ENCODE results near the gene BMP5. TPM values are rescaled to one million over a fixed set of nuclear protein-coding genes. Genes with fewer than 3 reads are reported as not detected.

BMP5 gene
- polyA plus RNA-seq, 3 donors = not detected

GRCh38 chr6:55827818-55828522 is 47.4 kb downstream of the BMP5 start:
- H3K36me3 Mint-ChIP-seq = no peaks in the 10 kb centered on the region
- H3K27me3 Mint-ChIP-seq (ENCODE audit: low read depth in 3 of 3) = no peaks in the 10 kb centered on the region
- H4K20me1 ChIP-seq (ENCODE audit: insufficient read depth, low read length) = no peaks in the 10 kb centered on the region
- no peak overlapping the region for H3K4me3 Mint-ChIP-seq
- no peaks in the 10 kb centered on the region for H3K27me3 ChIP-seq (ENCODE audit: control insufficient read depth in 2 of 2, insufficient read depth in 2 of 2, low read length in 2 of 2)
- peaks cover 0 to 2% (median 0%) of the 10 kb centered on the region in 7 donors for H3K9me3 Mint-ChIP-seq
- no peaks in the 10 kb centered on the region for H3K4me1 ChIP-seq (ENCODE audit: control insufficient read depth in 1 of 2, insufficient read depth in 2 of 2, low read length in 2 of 2)
- no peak overlapping the region for H3K9ac ChIP-seq (ENCODE audit: insufficient read depth, low read length, poor library complexity, severe bottlenecking)
- H3K27ac ChIP-seq (ENCODE audit: low read depth in 1 of 2, low read length in 2 of 2) = no peak overlapping the region
- intact Hi-C loops (cut with micrococcal nuclease) = no loop called here
- no peaks in the 10 kb centered on the region for H3K9me3 ChIP-seq (replicated peaks in 1 of 2; ENCODE audit: control insufficient read depth in 1 of 2, insufficient read depth in 1 of 2, low read length in 2 of 2)
- H3K36me3 ChIP-seq (replicated peaks in 1 of 2; ENCODE audit: control insufficient read depth in 1 of 2, insufficient read depth in 2 of 2, low read length in 2 of 2) = no peaks in the 10 kb centered on the region
- no peak overlapping the region for H2AFZ ChIP-seq (ENCODE audit: insufficient read depth, low read depth, low read length, poor library complexity, severe bottlenecking)
- no peak overlapping the region for H3K4me2 ChIP-seq (replicated peaks; ENCODE audit: extremely low read depth, low read length, poor library complexity, severe bottlenecking)
- DNase-seq = no peak
- H3K4me3 ChIP-seq (replicated peaks in 1 of 3; ENCODE audit: low read depth in 2 of 3, low read length in 3 of 3) = no peak overlapping the region
- TF ChIP-seq CTCF (IDR thresholded peaks at IDR 0.05) = no peak
- no peaks in the 10 kb centered on the region for H3K79me2 ChIP-seq (ENCODE audit: insufficient read depth, low read length)
- no peaks in the 10 kb centered on the region for H3K4me1 Mint-ChIP-seq
- no peak overlapping the region for H3K27ac Mint-ChIP-seq

- H3K9me3 Mint-ChIP-seq = peaks cover 0 to 2% (median 0%) of the 10 kb centered on the region in 7 donors
- no peak overlapping the region for H3K27ac ChIP-seq (ENCODE audit: low read depth in 1 of 2, low read length in 2 of 2)
- H3K27me3 ChIP-seq (ENCODE audit: control insufficient read depth in 2 of 2, insufficient read depth in 2 of 2, low read length in 2 of 2) = no peaks in the 10 kb centered on the region
- no CpG with 5 or more reads among the region's 1 CpG for WGBS (ENCODE audit: insufficient coverage)
- no peak overlapping the region for H3K27ac Mint-ChIP-seq
- no peaks in the 10 kb centered on the region for H4K20me1 ChIP-seq (ENCODE audit: insufficient read depth, low read length)
- no peaks in the 10 kb centered on the region for H3K27me3 Mint-ChIP-seq (ENCODE audit: low read depth in 3 of 3)
- H3K9ac ChIP-seq (ENCODE audit: insufficient read depth, low read length, poor library complexity, severe bottlenecking) = no peak overlapping the region
- H3K4me2 ChIP-seq (replicated peaks; ENCODE audit: extremely low read depth, low read length, poor library complexity, severe bottlenecking) = no peak overlapping the region
- H3K36me3 ChIP-seq (replicated peaks in 1 of 2; ENCODE audit: control insufficient read depth in 1 of 2, insufficient read depth in 2 of 2, low read length in 2 of 2) = no peaks in the 10 kb centered on the region
- no peak overlapping the region for H3K4me3 ChIP-seq (replicated peaks in 1 of 3; ENCODE audit: low read depth in 2 of 3, low read length in 3 of 3)
- DNase-seq = no peak
- H3K4me3 Mint-ChIP-seq = no peak overlapping the region
- H2AFZ ChIP-seq (ENCODE audit: insufficient read depth, low read depth, low read length, poor library complexity, severe bottlenecking) = no peak overlapping the region
- no peaks in the 10 kb centered on the region for H3K9me3 ChIP-seq (replicated peaks in 1 of 2; ENCODE audit: control insufficient read depth in 1 of 2, insufficient read depth in 1 of 2, low read length in 2 of 2)
- no peaks in the 10 kb centered on the region for H3K36me3 Mint-ChIP-seq
- no peaks in the 10 kb centered on the region for H3K79me2 ChIP-seq (ENCODE audit: insufficient read depth, low read length)
- no peaks in the 10 kb centered on the region for H3K4me1 ChIP-seq (ENCODE audit: control insufficient read depth in 1 of 2, insufficient read depth in 2 of 2, low read length in 2 of 2)
- no peak for TF ChIP-seq CTCF (IDR thresholded peaks at IDR 0.05)
- intact Hi-C loops (cut with micrococcal nuclease) = no loop called here
- no peaks in the 10 kb centered on the region for H3K4me1 Mint-ChIP-seq
Observed at GRCh38 chr6:55826941-55827340, 48.4 kb downstream of the BMP5 start.

Data from CD14-positive monocyte (primary cell).